OCI-LY1 (cell line): ENCODE results near the gene HMGA1.

ENCODE experiments used
- EZH2 ChIP-seq: fragments of 200-600 bp; sonication (generic), shearing (Covaris generic); IDR thresholded peaks from 2 replicates; pipeline ENCODE4 v1.8.0; 2017; ENCODE audit warnings: borderline replicate concordance, mixed run types, mild to moderate bottlenecking, antibody characterized with exemption, low read length, moderate library complexity, mixed read lengths
- TF ChIP-seq, protein P1 (sequence below): fragments of 200-600 bp; sonication (generic), shearing (Covaris generic); IDR thresholded peaks from 2 replicates; pipeline ENCODE4 v1.5.1; 2017; ENCODE audit warnings: mild to moderate bottlenecking, antibody characterized with exemption, low read length, moderate library complexity, mixed read lengths

DNA sequence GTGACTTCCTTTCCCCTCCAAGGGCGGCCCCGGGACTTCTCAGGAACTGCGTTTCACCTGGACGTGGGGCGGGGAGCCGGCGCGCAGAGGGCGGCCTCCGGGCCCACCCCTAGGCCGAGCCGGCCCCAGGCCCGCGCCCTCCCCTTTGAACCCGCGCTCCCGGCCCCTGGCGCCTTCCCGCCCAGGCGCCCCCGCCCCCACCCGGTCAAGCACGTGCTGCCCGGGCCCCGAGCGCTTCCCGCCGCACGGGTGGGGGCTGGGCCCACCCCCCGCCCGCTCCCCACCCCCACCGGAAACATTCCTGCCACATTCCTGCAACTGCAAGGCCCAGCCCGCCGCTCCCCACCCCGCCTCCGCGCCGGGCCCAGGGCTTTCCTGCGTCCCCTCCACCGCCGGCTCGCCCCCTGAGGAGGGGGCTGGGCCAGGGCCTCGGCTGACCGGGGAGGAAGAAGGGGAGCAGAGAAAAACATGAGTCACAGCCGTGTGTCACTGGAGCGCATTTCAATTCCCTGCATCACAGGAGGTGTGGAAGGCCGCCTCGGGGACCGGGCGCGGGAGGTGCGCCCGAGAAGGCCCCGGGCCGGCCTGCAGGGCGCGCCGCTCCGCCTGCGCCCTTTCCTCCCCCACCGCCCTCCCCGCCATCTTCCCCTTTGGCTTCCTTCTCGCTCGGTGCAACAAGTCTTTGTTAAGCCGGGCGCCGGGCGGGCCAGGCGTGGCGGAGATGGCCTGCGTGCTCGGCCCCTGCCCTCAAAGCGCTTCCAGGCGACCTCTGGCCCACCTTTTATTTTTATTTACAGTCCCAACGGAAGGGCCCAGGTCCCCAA is 1.2 kb upstream of the HMGA1 start:
- TF ChIP-seq, protein P1, sequence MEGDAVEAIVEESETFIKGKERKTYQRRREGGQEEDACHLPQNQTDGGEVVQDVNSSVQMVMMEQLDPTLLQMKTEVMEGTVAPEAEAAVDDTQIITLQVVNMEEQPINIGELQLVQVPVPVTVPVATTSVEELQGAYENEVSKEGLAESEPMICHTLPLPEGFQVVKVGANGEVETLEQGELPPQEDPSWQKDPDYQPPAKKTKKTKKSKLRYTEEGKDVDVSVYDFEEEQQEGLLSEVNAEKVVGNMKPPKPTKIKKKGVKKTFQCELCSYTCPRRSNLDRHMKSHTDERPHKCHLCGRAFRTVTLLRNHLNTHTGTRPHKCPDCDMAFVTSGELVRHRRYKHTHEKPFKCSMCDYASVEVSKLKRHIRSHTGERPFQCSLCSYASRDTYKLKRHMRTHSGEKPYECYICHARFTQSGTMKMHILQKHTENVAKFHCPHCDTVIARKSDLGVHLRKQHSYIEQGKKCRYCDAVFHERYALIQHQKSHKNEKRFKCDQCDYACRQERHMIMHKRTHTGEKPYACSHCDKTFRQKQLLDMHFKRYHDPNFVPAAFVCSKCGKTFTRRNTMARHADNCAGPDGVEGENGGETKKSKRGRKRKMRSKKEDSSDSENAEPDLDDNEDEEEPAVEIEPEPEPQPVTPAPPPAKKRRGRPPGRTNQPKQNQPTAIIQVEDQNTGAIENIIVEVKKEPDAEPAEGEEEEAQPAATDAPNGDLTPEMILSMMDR, result no peak
- TF ChIP-seq EZH2, result no peak
